ENCODE data around the gene RASSF3. TPM values are rescaled to one million over a fixed set of nuclear protein-coding genes. Genes with fewer than 3 reads are reported as not detected.
A peak's percentile ranks its signal among the peaks of the same experiment; 100 is the strongest.

Gene RASSF3
- total and polyA plus RNA-seq, 12 donors, result 21.6 to 159 (median 82.4) TPM

DNA sequence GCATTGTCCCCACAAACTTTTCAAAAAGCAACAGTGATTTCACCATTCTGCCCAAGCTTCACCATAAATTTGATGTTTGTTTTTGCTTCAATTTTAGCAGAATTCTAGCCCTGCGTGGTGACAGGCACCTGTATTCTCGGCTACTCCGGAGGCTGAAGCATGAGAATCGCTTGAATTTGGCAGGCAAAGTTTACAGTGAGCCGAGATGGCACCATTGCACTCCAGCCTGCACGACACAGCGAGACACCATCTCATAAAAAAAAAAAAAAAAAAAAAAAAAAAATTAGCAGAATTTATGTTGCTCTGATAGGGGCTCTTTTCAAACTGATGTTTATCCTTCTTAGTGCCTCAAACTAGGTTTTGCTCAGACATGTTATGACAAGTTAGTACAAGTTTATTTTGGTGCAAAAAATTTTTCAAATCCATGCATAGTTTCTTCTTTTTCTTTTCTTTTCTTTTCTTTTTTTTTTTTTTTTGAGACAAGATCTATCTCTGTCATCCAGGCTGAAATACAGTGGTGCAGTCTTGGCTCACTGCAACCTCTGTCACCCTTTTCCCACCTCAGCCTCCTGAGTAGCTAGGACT lies 24.3 kb downstream of the RASSF3 start:
- 58 to 67% methylated on average over 7 of the region's 7 CpGs for WGBS, 2 donors
- intact Hi-C loops (cut with DNase I), result loop anchor here in 1 of 10 donors (5.0 kb wide), 1 partner anchor 38 kb away; no protein-coding TSS in a partner anchor
- Histone ChIP-seq H3K9me3 (peaks cover 0 to 9% (median 0%) of the 10 kb centered on the region in 11 donors), H3K4me1 (peaks cover 2 to 76% (median 24%) of the 10 kb centered on the region in 9 donors), H3K4me3 (no peak overlapping the region), H3K27ac (peak overlapping the region in 1 of 10 donors; percentile 19), H3K27me3 (no peaks in the 10 kb centered on the region), H3K36me3 (peaks cover 0 to 13% (median 0%) of the 10 kb centered on the region in 9 donors)
- TF ChIP-seq, protein P1, sequence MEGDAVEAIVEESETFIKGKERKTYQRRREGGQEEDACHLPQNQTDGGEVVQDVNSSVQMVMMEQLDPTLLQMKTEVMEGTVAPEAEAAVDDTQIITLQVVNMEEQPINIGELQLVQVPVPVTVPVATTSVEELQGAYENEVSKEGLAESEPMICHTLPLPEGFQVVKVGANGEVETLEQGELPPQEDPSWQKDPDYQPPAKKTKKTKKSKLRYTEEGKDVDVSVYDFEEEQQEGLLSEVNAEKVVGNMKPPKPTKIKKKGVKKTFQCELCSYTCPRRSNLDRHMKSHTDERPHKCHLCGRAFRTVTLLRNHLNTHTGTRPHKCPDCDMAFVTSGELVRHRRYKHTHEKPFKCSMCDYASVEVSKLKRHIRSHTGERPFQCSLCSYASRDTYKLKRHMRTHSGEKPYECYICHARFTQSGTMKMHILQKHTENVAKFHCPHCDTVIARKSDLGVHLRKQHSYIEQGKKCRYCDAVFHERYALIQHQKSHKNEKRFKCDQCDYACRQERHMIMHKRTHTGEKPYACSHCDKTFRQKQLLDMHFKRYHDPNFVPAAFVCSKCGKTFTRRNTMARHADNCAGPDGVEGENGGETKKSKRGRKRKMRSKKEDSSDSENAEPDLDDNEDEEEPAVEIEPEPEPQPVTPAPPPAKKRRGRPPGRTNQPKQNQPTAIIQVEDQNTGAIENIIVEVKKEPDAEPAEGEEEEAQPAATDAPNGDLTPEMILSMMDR (IDR thresholded peaks at IDR 0.05), result no peak
- DNase-seq, result no peak
- peak in 2 of 8 donors; percentile 20 to 30 for ATAC-seq

DNA sequence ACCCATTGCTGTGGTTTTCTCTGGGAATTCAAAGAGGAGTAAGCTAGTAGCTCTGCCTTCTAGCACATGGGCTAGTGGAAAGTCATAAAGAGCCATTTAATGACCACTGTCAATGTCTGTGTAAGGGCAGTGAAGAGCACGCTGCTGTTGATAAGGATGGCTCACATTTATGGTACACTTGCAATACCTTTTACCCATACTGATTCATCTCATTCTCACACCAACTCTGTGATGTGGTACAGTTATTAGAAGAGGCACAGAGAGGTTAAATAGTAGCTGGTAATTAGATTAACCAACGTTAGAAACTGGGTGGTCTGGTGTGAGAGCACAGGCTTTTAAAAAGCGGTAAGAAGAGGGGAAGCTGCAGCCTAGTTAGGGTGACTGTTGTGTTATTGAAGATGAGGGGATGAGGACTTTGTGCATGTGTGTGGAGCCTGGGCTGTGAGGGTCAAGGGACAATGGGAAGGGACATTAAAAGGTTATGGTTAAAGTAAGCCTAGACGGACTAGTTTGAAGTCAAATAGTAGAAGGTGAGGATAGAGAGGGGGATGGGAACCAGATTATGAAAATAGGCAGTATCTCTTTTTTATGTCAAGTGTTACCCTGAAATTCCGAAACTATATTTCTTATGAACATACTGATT lies 25.2 kb downstream of the RASSF3 start:
- intact Hi-C loops (cut with DNase I), result no loop called here
- ATAC-seq, result no peak
- Histone ChIP-seq H3K4me3 (no peak overlapping the region), H3K36me3 (peaks cover 0 to 16% (median 0%) of the 10 kb centered on the region in 9 donors), H3K27me3 (no peaks in the 10 kb centered on the region), H3K9me3 (peaks cover 0 to 9% (median 0%) of the 10 kb centered on the region in 11 donors), H3K4me1 (peaks cover 2 to 84% (median 24%) of the 10 kb centered on the region in 9 donors), H3K27ac (peak overlapping the region in 1 of 10 donors; percentile 15)
- WGBS, 2 donors, result 75% methylated on average over 5 of the region's 5 CpGs
- no peak for DNase-seq
- TF ChIP-seq, protein P1 (IDR thresholded peaks at IDR 0.05), result no peak

DNA sequence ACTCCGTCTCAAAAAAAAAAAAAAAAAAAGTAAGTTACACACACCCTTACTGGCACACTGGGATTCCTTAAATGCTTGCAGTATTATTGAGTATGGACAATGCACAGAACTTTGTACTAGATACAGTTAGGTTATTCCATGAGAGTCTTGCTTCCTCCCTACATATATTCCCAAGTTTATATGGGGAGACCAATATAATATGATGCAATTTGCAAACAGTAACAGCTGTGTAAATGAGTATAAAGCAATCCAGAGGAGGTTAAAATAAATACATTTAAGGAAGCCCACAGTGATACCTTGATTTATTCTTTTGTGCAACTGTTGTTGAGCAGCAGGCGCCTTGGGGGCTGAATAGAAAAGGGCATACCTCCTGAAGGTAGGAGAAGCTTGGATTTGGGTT lies 26.6 kb downstream of the RASSF3 start:
- Histone ChIP-seq H3K27ac (no peak overlapping the region), H3K27me3 (no peaks in the 10 kb centered on the region), H3K36me3 (peaks cover 0 to 8% (median 0%) of the 10 kb centered on the region in 9 donors), H3K9me3 (peaks cover 0 to 9% (median 0%) of the 10 kb centered on the region in 11 donors), H3K4me3 (no peak overlapping the region), H3K4me1 (peaks cover 2 to 77% (median 21%) of the 10 kb centered on the region in 9 donors)
- TF ChIP-seq, protein P1 (IDR thresholded peaks at IDR 0.05), result no peak
- ATAC-seq, result no peak
- DNase-seq, result no peak
- WGBS, 2 donors, result 78 to 92% methylated on average over 2 of the region's 2 CpGs
- intact Hi-C loops (cut with DNase I), result no loop called here

DNA sequence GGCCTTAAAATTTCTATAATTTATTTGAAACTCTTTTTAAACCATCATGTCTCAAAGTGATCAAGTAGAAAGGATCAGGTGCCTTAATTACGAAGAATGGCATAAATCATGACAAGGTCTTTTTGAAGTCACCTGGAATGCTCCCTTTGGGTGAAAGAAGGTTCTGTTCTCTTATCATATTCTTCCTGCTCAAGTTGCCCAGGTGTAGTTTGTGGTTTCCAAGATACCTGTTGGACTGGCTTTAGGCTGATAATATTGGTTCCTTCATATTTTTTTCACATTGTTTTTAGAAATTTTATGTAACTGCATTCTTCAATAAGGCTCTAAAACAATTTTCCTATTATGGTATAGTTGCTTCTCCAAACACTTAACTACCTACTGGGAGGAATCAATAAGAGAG lies 29.2 kb downstream of the RASSF3 start:
- no peak for DNase-seq
- Histone ChIP-seq H3K4me3 (no peak overlapping the region), H3K4me1 (peaks cover 2 to 67% (median 26%) of the 10 kb centered on the region in 9 donors), H3K27ac (peak overlapping the region in 1 of 10 donors; percentile 57), H3K27me3 (no peaks in the 10 kb centered on the region), H3K36me3 (peaks cover 0 to 8% (median 0%) of the 10 kb centered on the region in 9 donors), H3K9me3 (no peaks in the 10 kb centered on the region)
- 93 to 100% methylated on average over 1 of the region's 1 CpG for WGBS, 2 donors
- ATAC-seq, result no peak
- TF ChIP-seq, protein P1 (IDR thresholded peaks at IDR 0.05), result no peak
- intact Hi-C loops (cut with DNase I), result no loop called here

Data from heart right ventricle (tissue), 16 donors.